SK-N-SH treated with all-trans-retinoic acid at 6 μM for 48 hours (cell line): ENCODE data around the gene CGA.

Source experiments
- ATAC-seq: fragments of 200-7000 bp; cut with Tn5 transposase; 3 replicates; pipeline ENCODE4 v1.9.1; 2020; ENCODE audit warnings: mild to moderate bottlenecking, moderate library complexity
- ARNTL ChIP-seq: fragments of 450-650 bp; formaldehyde crosslinking; IDR thresholded peaks from 2 replicates; pipeline ENCODE4 v1.5.0; 2020; ENCODE audit warnings: low read depth, mild to moderate bottlenecking, moderate library complexity, borderline replicate concordance
- BACH2 ChIP-seq: fragments of 250-450 bp; sonication (Bioruptor Pico); IDR thresholded peaks from 2 replicates; pipeline ENCODE4 v1.9.0; 2021; ENCODE audit warnings: mild to moderate bottlenecking, borderline replicate concordance
- CREB5 ChIP-seq: fragments of 250-450 bp; sonication (Bioruptor Pico); IDR thresholded peaks from 2 replicates; pipeline ENCODE4 v1.5.1; 2020; ENCODE audit warnings: low read depth, mild to moderate bottlenecking, moderate library complexity
- CSDC2 ChIP-seq: fragments of 250-450 bp; sonication (Bioruptor Pico); IDR thresholded peaks from 2 replicates; pipeline ENCODE4 v1.5.0; 2020; ENCODE audit warnings: mild to moderate bottlenecking, moderate library complexity
- ESRRG ChIP-seq: fragments of 250-450 bp; sonication (Bioruptor Pico); IDR thresholded peaks from 2 replicates; pipeline ENCODE4 v1.6.1; 2021; ENCODE audit warnings: mild to moderate bottlenecking
- GLIS3 ChIP-seq: fragments of 250-450 bp; sonication (Bioruptor Pico); IDR thresholded peaks from 2 replicates; pipeline ENCODE4 v1.5.0; 2020; ENCODE audit warnings: mild to moderate bottlenecking, moderate library complexity
- OSR1 ChIP-seq: fragments of 250-450 bp; sonication (Bioruptor Pico); IDR thresholded peaks from 2 replicates; pipeline ENCODE4 v1.8.0; 2022; ENCODE audit warnings: moderate library complexity, mild to moderate bottlenecking, inconsistent platforms
- PPARA ChIP-seq: fragments of 250-450 bp; sonication (Bioruptor Pico); IDR thresholded peaks from 2 replicates; pipeline ENCODE4 v1.5.0; 2020; ENCODE audit warnings: mild to moderate bottlenecking, borderline replicate concordance
- SNAI2 ChIP-seq: fragments of 250-450 bp; sonication (Bioruptor Pico); IDR thresholded peaks from 2 replicates; pipeline ENCODE4 v1.5.0; 2020; ENCODE audit warnings: mild to moderate bottlenecking, moderate library complexity
- TCF4 ChIP-seq: fragments of 250-450 bp; sonication (Bioruptor Pico); IDR thresholded peaks from 2 replicates; pipeline ENCODE4 v1.8.0; 2021; ENCODE audit warnings: mild to moderate bottlenecking, moderate library complexity, borderline replicate concordance
- TOX ChIP-seq: fragments of 250-450 bp; sonication (Bioruptor Pico); IDR thresholded peaks from 2 replicates; pipeline ENCODE4 v1.8.0; 2021; ENCODE audit warnings: mild to moderate bottlenecking, moderate library complexity, borderline replicate concordance
- ZC3H10 ChIP-seq: fragments of 250-450 bp; sonication (Bioruptor Pico); IDR thresholded peaks from 2 replicates; pipeline ENCODE4 v1.5.1; 2021; ENCODE audit warnings: mild to moderate bottlenecking, moderate library complexity
- ZFP3 ChIP-seq: fragments of 250-450 bp; sonication (Bioruptor Pico); IDR thresholded peaks from 2 replicates; pipeline ENCODE4 v1.5.0; 2020; ENCODE audit warnings: mild to moderate bottlenecking, moderate library complexity
- ZFP30 ChIP-seq: fragments of 450-650 bp; formaldehyde crosslinking; IDR thresholded peaks from 2 replicates; pipeline ENCODE4 v1.5.0; 2022; ENCODE audit warnings: mild to moderate bottlenecking, moderate library complexity
- ZNF565 ChIP-seq: fragments of 450-650 bp; formaldehyde crosslinking; conservative IDR thresholded peaks from 2 replicates; pipeline ENCODE4 v1.5.0; 2020; ENCODE audit warnings: low read depth, mild to moderate bottlenecking, moderate library complexity
- ZNF8 ChIP-seq: fragments of 450-650 bp; formaldehyde crosslinking; IDR thresholded peaks from 2 replicates; pipeline ENCODE4 v1.5.0; 2020; ENCODE audit warnings: mild to moderate bottlenecking, moderate library complexity
- TF ChIP-seq, protein P1 (sequence below): fragments of 250-450 bp; sonication (Bioruptor Pico); IDR thresholded peaks from 2 replicates; pipeline ENCODE4 v1.5.1; 2021; ENCODE audit warnings: mild to moderate bottlenecking, moderate library complexity
- TF ChIP-seq, protein P2 (sequence below): fragments of 250-450 bp; sonication (Bioruptor Pico); IDR thresholded peaks from 2 replicates; pipeline ENCODE4 v1.8.0; 2020; ENCODE audit warnings: mild to moderate bottlenecking, moderate library complexity, borderline replicate concordance
- TF ChIP-seq, protein P3 (sequence below): fragments of 250-450 bp; sonication (Bioruptor Pico); IDR thresholded peaks from 2 replicates; pipeline ENCODE4 v1.8.0; 2021; ENCODE audit warnings: low read depth, mild to moderate bottlenecking, moderate library complexity, borderline replicate concordance

CGA gene

GRCh38 chr6:87075168-87075567 is 19.7 kb downstream of the CGA start (continued):
- TF ChIP-seq, protein P1, sequence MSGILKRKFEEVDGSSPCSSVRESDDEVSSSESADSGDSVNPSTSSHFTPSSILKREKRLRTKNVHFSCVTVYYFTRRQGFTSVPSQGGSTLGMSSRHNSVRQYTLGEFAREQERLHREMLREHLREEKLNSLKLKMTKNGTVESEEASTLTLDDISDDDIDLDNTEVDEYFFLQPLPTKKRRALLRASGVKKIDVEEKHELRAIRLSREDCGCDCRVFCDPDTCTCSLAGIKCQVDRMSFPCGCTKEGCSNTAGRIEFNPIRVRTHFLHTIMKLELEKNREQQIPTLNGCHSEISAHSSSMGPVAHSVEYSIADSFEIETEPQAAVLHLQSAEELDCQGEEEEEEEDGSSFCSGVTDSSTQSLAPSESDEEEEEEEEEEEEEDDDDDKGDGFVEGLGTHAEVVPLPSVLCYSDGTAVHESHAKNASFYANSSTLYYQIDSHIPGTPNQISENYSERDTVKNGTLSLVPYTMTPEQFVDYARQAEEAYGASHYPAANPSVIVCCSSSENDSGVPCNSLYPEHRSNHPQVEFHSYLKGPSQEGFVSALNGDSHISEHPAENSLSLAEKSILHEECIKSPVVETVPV (CRISPR knock-in tag) = no peak
- no peak for TF ChIP-seq GLIS3 (CRISPR knock-in tag)
- no peak for TF ChIP-seq SNAI2 (CRISPR knock-in tag)
- TF ChIP-seq BACH2 (CRISPR knock-in tag) = no peak
- no peak for TF ChIP-seq ESRRG (CRISPR knock-in tag)
- TF ChIP-seq, protein P2, sequence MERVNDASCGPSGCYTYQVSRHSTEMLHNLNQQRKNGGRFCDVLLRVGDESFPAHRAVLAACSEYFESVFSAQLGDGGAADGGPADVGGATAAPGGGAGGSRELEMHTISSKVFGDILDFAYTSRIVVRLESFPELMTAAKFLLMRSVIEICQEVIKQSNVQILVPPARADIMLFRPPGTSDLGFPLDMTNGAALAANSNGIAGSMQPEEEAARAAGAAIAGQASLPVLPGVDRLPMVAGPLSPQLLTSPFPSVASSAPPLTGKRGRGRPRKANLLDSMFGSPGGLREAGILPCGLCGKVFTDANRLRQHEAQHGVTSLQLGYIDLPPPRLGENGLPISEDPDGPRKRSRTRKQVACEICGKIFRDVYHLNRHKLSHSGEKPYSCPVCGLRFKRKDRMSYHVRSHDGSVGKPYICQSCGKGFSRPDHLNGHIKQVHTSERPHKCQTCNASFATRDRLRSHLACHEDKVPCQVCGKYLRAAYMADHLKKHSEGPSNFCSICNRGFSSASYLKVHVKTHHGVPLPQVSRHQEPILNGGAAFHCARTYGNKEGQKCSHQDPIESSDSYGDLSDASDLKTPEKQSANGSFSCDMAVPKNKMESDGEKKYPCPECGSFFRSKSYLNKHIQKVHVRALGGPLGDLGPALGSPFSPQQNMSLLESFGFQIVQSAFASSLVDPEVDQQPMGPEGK = no peak
- TF ChIP-seq TOX (CRISPR knock-in tag) = no peak
- TF ChIP-seq ZC3H10 (CRISPR knock-in tag) = no peak

DNA sequence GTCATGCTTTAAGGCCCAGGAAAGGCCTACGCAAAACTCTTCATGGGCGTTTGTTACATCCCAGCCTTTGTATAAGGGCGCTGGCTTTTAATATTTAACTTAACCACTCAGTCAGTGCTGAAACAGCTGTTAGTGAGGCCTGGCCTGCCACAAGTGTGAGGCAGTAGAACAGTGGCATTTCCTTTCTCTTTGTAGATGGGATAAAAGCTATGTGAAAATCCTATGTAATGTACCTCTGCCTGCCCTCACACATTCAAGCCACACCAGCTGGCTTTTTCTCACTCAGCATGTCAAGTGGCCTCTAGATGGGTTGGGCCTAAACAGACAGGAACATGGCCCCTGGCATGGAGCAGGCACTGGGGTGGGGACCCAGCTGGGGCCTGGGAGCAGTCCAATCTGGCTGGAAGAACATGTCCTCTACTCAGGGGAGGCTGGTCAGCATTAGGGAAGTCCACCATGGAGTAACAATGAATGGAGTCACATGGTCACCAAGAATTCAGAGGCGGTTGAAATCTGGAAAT is 20.7 kb downstream of the CGA start:
- ATAC-seq = no peak
- TF ChIP-seq, protein P1 (CRISPR knock-in tag) = no peak
- TF ChIP-seq OSR1 (CRISPR knock-in tag) (no peak), ZNF565 (CRISPR knock-in tag) (no peak), CREB5 (CRISPR knock-in tag) (no peak), PPARA (no peak), ESRRG (CRISPR knock-in tag) (no peak), TOX (CRISPR knock-in tag) (no peak), ZNF8 (no peak), ZFP30 (CRISPR knock-in tag) (no peak), TCF4 (CRISPR knock-in tag) (no peak), SNAI2 (CRISPR knock-in tag) (no peak), CSDC2 (CRISPR knock-in tag) (no peak), ZFP3 (CRISPR knock-in tag) (no peak)
- TF ChIP-seq, protein P3, sequence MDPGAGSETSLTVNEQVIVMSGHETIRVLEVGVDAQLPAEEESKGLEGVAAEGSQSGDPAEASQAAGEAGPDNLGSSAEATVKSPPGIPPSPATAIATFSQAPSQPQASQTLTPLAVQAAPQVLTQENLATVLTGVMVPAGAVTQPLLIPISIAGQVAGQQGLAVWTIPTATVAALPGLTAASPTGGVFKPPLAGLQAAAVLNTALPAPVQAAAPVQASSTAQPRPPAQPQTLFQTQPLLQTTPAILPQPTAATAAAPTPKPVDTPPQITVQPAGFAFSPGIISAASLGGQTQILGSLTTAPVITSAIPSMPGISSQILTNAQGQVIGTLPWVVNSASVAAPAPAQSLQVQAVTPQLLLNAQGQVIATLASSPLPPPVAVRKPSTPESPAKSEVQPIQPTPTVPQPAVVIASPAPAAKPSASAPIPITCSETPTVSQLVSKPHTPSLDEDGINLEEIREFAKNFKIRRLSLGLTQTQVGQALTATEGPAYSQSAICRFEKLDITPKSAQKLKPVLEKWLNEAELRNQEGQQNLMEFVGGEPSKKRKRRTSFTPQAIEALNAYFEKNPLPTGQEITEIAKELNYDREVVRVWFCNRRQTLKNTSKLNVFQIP = no peak
- TF ChIP-seq, protein P2 = no peak

GRCh38 chr6:87071683-87072082 is 23.2 kb downstream of the CGA start:
- no peak for ATAC-seq
- TF ChIP-seq ARNTL (CRISPR knock-in tag) (no peak), ZFP30 (CRISPR knock-in tag) (no peak), OSR1 (CRISPR knock-in tag) (no peak), GLIS3 (CRISPR knock-in tag) (no peak), CREB5 (CRISPR knock-in tag) (no peak), ZNF565 (CRISPR knock-in tag) (no peak)
- TF ChIP-seq, all 23 proteins: peak for 0
